NCI-H345 treated with DMSO at 0.1 percent for 48 hours (cell line): ENCODE data around the gene CAMSAP1.

Experiments used
- DNase-seq: peaks from one replicate; lab custom pipeline; 2025; ENCODE audit not compliant: unreplicated experiment; lab: John Stamatoyannopoulos, UW

The CAMSAP1 gene

DNA sequence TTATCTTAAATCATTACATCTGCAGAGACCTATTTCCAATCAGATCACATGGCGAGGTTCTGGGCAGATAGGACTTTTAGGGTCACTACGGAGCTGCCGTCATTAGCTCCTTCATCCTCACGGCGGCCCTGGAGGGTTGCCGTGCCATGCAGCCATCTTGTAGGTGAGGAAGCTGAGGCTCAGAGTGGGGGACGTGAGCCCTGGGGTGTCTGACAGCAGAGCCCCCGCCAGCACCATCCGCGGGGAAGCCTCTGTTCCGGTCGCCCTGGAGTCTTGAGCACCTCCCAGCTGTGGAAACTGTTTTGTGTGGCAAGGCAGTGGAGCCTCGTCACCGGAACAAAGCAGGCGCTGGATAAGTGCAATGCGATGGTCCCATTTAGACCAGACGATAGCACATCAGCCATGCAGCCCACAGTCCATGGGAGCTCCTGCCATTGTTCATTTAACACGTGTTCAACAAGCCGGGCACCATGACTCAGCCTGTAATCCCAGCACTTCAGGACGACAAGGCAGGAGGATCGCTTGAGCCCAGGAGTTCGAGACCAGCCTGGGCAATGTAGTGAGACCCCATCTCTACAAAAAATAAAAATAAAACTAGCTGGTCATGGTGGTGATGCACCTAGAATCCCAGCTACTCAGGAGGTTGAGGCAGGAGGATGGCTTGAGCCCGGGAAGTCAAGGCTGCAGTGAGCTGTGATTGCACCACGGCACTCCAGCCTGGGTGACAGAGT, 143.5 kb downstream of the CAMSAP1 start:
- DNase-seq: no peak

GRCh38 chr9:135762921-135763320, 144.4 kb downstream of the CAMSAP1 start:
- DNase-seq: no peak

GRCh38 chr9:135761845-135762168, 145.5 kb downstream of the CAMSAP1 start:
- DNase-seq: no peak

GRCh38 chr9:135761150-135761844, 146.0 kb downstream of the CAMSAP1 start:
- DNase-seq: no peak

GRCh38 chr9:135760465-135760864, 146.9 kb downstream of the CAMSAP1 start:
- DNase-seq: no peak

- no peak for DNase-seq
Observed at GRCh38 chr9:135759676-135760300, 147.6 kb downstream of the CAMSAP1 start.

DNA sequence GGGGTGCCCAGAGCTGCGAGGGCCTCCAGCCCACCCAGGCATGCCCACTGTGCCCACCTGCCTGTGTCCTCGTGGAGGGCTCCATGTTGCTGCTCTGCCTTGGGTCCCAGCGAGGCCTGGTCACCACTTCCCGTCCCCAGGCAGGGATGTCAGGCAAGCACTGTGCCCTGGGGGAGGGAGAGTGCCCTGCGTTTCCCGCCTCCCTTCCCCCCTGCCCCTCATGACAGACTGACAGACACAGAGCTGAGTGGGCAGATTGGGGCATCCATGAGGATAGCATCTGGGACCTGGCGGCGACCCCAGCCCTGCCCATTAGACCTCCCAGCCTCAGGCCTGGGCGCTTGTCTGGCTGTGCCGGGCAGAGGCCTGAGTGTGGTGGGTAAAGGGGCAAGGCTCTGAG, 148.5 kb downstream of the CAMSAP1 start:
- no peak for DNase-seq
